Activated T-cell treated with anti-CD3 and anti-CD28 coated beads, Interleukin-2, amount 50 U/mL, for 72 hours (primary cell): ENCODE results near the gene ARL15. TPM values are rescaled to one million over a fixed set of nuclear protein-coding genes. Genes with fewer than 3 reads are reported as not detected.
A peak's percentile ranks its signal among the peaks of the same experiment; 100 is the strongest.

Experiments
- ATAC-seq, 2 donors: fragments of 150-1000 bp; cut with Tn5 transposase; replicated peaks in 1 of 2; 2 replicates each; pipeline ENCODE4 v1.10.0; 2021; ENCODE audit warnings: moderate library complexity in 2 of 2, mild to moderate bottlenecking in 1 of 2
- DNase-seq, 2 donors: peaks; one replicate each; pipeline ENCODE4 v3.0.0; 2021 to 2022; ENCODE audit warnings: mixed read lengths in 1 of 2
- H3K27ac Mint-ChIP-seq: one replicate; pipeline ENCODE4 v1.8.0; 2022; ENCODE audit warnings: mild to moderate bottlenecking, moderate library complexity, mixed read lengths
- H3K27me3 Mint-ChIP-seq: one replicate; pipeline ENCODE4 v1.8.0; 2022; ENCODE audit warnings: low read depth, mixed read lengths
- H3K36me3 Mint-ChIP-seq, 2 donors: one replicate each; pipeline ENCODE4 v1.8.0; 2022; ENCODE audit warnings: mixed read lengths in 2 of 2, mild to moderate bottlenecking in 1 of 2; ENCODE audit not compliant: insufficient read depth in 2 of 2
- H3K4me1 Mint-ChIP-seq: one replicate; pipeline ENCODE4 v1.8.0; 2022; ENCODE audit warnings: low read depth, mixed read lengths
- H3K4me3 Mint-ChIP-seq, 2 donors: one replicate each; pipeline ENCODE4 v1.8.0; 2022; ENCODE audit warnings: mild to moderate bottlenecking in 2 of 2, mixed read lengths in 2 of 2, moderate library complexity in 2 of 2
- H3K9me3 Mint-ChIP-seq, 2 donors: one replicate each; pipeline ENCODE4 v1.8.0; 2022; ENCODE audit warnings: mixed read lengths in 2 of 2
- total RNA-seq, 2 donors: library from RNA; stranded (reverse); gene quantifications; one replicate each; pipeline ENCODE4 v1.2.3, GENCODE V29; 2022

The ARL15 gene
- total RNA-seq, 2 donors from 2014 or later: 7.8 to 8.3 TPM

DNA sequence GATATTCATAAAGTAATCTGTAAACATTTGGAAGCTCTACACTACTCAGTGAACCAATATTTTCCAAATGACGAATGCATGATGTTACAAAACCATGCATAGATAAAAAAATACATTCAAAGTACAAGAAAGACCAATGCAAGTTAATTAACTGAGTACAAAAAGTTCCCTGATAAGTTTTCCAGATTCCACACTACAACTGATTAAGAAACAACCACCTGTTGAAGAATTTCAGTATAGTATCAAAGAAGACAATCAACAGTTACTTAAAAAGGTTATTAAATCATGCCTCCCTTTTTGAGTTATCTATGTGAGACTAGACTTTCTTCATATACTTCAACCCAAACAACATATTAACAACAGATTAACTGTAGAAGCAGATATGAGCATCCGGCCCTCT lies 192.4 kb downstream of the ARL15 start:
- Mint-ChIP-seq H3K27me3 (no peaks in the 10 kb centered on the region), H3K4me3 (no peak overlapping the region), H3K27ac (no peak overlapping the region), H3K36me3 (no peaks in the 10 kb centered on the region), H3K9me3 (no peaks in the 10 kb centered on the region), H3K4me1 (no peaks in the 10 kb centered on the region)
- ATAC-seq: no peak
- DNase-seq: no peak

DNA sequence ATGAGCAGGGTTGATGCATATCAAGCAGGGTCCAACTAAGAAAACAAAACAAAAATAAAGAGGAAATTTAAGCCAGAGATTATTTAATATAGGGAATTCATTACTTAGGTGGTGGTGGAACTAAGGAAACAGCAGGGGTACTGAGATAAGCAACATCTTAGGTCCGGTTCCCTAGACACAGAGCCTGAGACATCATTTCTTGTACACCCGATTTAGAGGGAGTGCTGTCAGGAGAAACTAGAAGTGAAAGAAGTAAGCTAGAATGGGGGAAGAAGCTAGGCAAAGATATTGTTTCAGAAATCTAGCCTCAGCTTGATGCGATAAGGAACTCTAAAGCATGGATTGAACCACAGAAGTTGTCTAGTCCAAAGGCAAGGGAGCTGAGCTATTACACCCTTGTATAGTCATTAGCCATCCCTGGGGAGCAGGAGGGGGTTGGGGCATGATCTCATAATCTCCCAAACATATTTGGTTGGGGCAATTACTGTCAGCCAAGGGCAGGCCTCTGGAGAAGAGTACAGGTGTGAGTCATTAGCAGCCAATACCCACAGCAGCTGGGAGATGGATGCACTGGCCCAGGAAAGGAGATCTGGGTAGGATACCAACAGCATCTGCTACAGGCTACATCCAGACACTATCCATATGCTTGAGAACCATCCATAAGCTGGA lies 194.5 kb downstream of the ARL15 start:
- Mint-ChIP-seq H3K4me3 (no peak overlapping the region), H3K27me3 (no peaks in the 10 kb centered on the region), H3K4me1 (no peaks in the 10 kb centered on the region), H3K27ac (no peak overlapping the region), H3K36me3 (no peaks in the 10 kb centered on the region), H3K9me3 (no peaks in the 10 kb centered on the region)
- DNase-seq (no peak), ATAC-seq (no peak)

DNA sequence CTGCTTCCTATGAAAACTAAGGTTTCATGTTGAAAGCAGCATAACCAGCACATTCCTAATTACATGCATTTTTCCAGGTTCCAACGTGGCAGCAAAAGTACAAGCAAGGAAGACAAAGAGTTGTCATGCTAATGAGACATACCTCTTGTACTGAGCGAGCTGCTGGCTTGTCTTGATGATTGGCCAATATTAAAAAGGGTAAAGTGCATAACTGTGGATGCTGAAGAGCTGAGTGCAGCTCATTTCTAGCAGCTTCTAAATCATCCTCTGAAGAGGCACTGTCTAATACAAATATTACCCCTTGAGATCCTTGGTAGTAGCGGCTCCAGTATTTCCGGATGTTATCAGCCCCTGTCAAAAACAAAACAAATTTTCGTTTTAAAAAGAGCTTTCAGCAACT lies 197.3 kb downstream of the ARL15 start:
- ATAC-seq (no peak), DNase-seq (no peak)
- no peaks in the 10 kb centered on the region for H3K4me1 Mint-ChIP-seq
- H3K4me3 Mint-ChIP-seq: no peak overlapping the region
- peaks cover 0 to 2% of the 10 kb centered on the region in 2 donors for H3K36me3 Mint-ChIP-seq
- no peaks in the 10 kb centered on the region for H3K9me3 Mint-ChIP-seq
- no peak overlapping the region for H3K27ac Mint-ChIP-seq
- H3K27me3 Mint-ChIP-seq: no peaks in the 10 kb centered on the region

- DNase-seq: no peak
- Mint-ChIP-seq H3K36me3 (peaks cover 2% of the 10 kb centered on the region in 2 donors), H3K4me3 (no peak overlapping the region), H3K4me1 (no peaks in the 10 kb centered on the region), H3K9me3 (no peaks in the 10 kb centered on the region), H3K27me3 (no peaks in the 10 kb centered on the region), H3K27ac (no peak overlapping the region)
- no peak for ATAC-seq
Observed at GRCh38 chr5:54109626-54110330, 200.6 kb downstream of the ARL15 start.

GRCh38 chr5:54108136-54108535 lies 202.2 kb downstream of the ARL15 start:
- Mint-ChIP-seq H3K9me3 (no peaks in the 10 kb centered on the region), H3K27me3 (no peaks in the 10 kb centered on the region), H3K4me3 (no peak overlapping the region), H3K4me1 (no peaks in the 10 kb centered on the region), H3K27ac (no peak overlapping the region), H3K36me3 (peaks cover 2% of the 10 kb centered on the region in 2 donors)
- ATAC-seq (no peak), DNase-seq (no peak)

GRCh38 chr5:54103871-54104270 lies 206.5 kb downstream of the ARL15 start:
- DNase-seq: no peak
- Mint-ChIP-seq H3K9me3 (no peaks in the 10 kb centered on the region), H3K27me3 (no peaks in the 10 kb centered on the region), H3K4me1 (no peaks in the 10 kb centered on the region), H3K27ac (no peak overlapping the region), H3K4me3 (no peak overlapping the region), H3K36me3 (peaks cover 0 to 2% of the 10 kb centered on the region in 2 donors)
- ATAC-seq: no peak

DNA sequence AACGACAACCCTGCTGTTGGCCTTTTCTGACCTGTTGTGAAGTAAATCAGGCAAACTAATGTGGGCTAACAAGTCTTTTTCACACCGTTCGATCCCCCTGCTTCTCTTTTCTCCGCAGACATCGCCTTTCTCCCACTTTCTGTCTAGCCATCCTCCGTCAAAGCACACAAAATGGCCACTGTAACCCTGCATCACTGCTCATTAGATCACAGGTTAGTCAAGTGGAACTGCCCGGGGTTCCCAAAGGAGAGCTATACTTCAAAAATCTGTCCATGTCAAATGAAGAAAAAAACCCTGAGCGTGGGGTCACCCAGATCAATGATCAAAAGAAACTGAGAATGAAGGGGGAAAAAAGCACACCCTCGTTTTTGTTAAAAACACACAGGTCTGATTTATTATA lies 212.1 kb downstream of the ARL15 start:
- Mint-ChIP-seq H3K36me3 (no peaks in the 10 kb centered on the region), H3K4me3 (no peak overlapping the region), H3K27ac (no peak overlapping the region), H3K27me3 (no peaks in the 10 kb centered on the region), H3K9me3 (no peaks in the 10 kb centered on the region), H3K4me1 (no peaks in the 10 kb centered on the region)
- DNase-seq: no peak
- no peak for ATAC-seq

- ATAC-seq: no peak
- H3K27ac Mint-ChIP-seq: no peak overlapping the region
- no peak for DNase-seq
Observed at GRCh38 chr5:54095969-54096368, 214.4 kb downstream of the ARL15 start.

GRCh38 chr5:54094706-54095105 lies 215.7 kb downstream of the ARL15 start:
- ATAC-seq: no peak
- peaks cover 0 to 1% of the 10 kb centered on the region in 2 donors for H3K9me3 Mint-ChIP-seq
- no peaks in the 10 kb centered on the region for H3K4me1 Mint-ChIP-seq
- H3K4me3 Mint-ChIP-seq: no peak overlapping the region
- no peak for DNase-seq
- no peaks in the 10 kb centered on the region for H3K36me3 Mint-ChIP-seq
- H3K27me3 Mint-ChIP-seq: no peaks in the 10 kb centered on the region
- H3K27ac Mint-ChIP-seq: no peak overlapping the region

More at GRCh38 chr5:54095969-54096368, 214.4 kb downstream of the ARL15 start:
- Mint-ChIP-seq H3K4me3 (no peak overlapping the region), H3K4me1 (no peaks in the 10 kb centered on the region), H3K36me3 (no peaks in the 10 kb centered on the region), H3K9me3 (no peaks in the 10 kb centered on the region), H3K27me3 (no peaks in the 10 kb centered on the region)

- no peak overlapping the region for H3K4me3 Mint-ChIP-seq
- no peak for DNase-seq
- no peak for ATAC-seq
- no peaks in the 10 kb centered on the region for H3K4me1 Mint-ChIP-seq
- H3K36me3 Mint-ChIP-seq: no peaks in the 10 kb centered on the region
- no peak overlapping the region for H3K27ac Mint-ChIP-seq
- H3K9me3 Mint-ChIP-seq: peaks cover 0 to 1% of the 10 kb centered on the region in 2 donors
- H3K27me3 Mint-ChIP-seq: no peaks in the 10 kb centered on the region
Observed at GRCh38 chr5:54093861-54094260, 216.5 kb downstream of the ARL15 start.

- H3K36me3 Mint-ChIP-seq: no peaks in the 10 kb centered on the region
- no peaks in the 10 kb centered on the region for H3K4me1 Mint-ChIP-seq
- no peak overlapping the region for H3K27ac Mint-ChIP-seq
- H3K27me3 Mint-ChIP-seq: no peaks in the 10 kb centered on the region
- no peak overlapping the region for H3K4me3 Mint-ChIP-seq
- DNase-seq (no peak), ATAC-seq (no peak)
- peaks cover 0 to 1% of the 10 kb centered on the region in 2 donors for H3K9me3 Mint-ChIP-seq
Observed at GRCh38 chr5:54093081-54093492, 217.3 kb downstream of the ARL15 start.

DNA sequence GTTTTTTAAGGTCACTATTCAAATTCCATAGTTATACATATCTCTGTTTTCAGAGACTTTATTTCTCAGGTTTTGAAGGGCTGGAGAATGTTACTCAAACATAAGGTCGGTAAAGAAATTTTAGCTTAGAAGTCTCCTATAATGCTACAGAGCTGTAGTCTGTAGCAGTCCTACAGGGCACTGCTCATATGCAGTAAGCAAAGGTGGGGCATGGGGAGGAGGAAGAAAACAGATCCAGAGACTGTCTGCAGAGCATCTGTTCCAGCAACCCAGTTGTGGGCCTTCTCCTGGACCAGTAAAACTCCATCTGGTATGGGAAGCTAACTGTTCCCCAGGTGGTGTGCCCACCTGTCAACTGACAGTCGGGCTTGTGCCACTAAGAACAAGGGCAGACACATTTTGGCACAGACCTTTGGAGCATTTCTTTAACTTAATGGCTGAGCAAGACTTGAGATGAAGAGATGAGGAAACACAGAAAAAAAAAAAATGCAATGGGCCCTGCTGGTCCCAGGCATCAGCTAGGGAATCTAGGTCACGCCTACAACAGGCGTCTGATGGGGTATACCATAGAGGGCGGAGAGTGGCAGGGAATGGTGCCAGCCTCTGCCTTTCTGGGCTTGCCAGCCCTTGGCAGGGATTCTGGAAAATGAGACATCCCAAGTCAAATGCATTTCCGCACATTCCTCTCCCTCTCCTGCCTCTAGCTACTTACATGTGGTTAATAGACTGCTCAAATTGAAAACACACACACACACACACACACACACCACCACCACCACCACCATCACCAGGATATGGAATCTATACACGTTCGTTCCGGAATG lies 218.9 kb downstream of the ARL15 start:
- peaks cover 0 to 1% of the 10 kb centered on the region in 2 donors for H3K9me3 Mint-ChIP-seq
- H3K4me3 Mint-ChIP-seq: no peak overlapping the region
- no peaks in the 10 kb centered on the region for H3K4me1 Mint-ChIP-seq
- H3K27me3 Mint-ChIP-seq: no peaks in the 10 kb centered on the region
- no peak for ATAC-seq
- DNase-seq: no peak
- no peak overlapping the region for H3K27ac Mint-ChIP-seq
- H3K36me3 Mint-ChIP-seq: no peaks in the 10 kb centered on the region

DNA sequence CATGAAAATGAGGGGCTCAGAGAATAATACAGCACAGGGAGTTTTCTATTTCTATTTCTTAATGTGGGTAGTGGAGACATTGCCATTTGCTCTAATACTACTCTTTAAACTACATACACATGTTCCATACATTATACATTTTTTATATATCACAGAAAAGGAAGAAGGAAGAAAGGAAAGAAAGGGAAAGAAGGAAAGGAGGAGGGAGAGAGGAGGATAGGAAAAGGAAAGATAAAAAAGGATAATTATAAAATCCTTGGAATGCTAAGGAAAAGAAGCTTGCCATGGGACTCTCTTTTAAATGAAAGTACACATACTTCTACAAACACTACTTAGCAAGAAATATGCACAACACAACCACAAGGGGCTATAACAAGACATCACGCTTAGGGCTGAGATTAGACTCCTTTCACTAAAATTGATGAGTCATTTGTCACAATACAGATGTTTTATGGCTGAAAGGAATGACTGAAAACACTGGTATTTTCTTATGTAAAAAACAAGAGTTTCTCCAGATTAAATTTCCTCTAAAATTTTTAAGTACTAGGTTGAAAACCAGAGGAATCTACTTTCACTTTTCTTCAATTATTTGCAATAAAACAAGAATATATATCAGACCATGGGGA lies 219.8 kb downstream of the ARL15 start:
- Mint-ChIP-seq H3K4me1 (no peaks in the 10 kb centered on the region), H3K27ac (peak overlapping the region; percentile 56), H3K9me3 (peaks cover 0 to 1% of the 10 kb centered on the region in 2 donors), H3K4me3 (no peak overlapping the region), H3K36me3 (no peaks in the 10 kb centered on the region), H3K27me3 (no peaks in the 10 kb centered on the region)
- DNase-seq (no peak), ATAC-seq (peak in 1 of 2 donors; percentile 42)
